Bone marrow (tissue), 2 donors: Measurements from ENCODE around the gene SMPDL3B.

ENCODE experiments used
- DNase-seq, 2 donors: peaks; one replicate each; lab custom pipeline; 2025; lab: John Stamatoyannopoulos, UW

SMPDL3B gene, protein sequence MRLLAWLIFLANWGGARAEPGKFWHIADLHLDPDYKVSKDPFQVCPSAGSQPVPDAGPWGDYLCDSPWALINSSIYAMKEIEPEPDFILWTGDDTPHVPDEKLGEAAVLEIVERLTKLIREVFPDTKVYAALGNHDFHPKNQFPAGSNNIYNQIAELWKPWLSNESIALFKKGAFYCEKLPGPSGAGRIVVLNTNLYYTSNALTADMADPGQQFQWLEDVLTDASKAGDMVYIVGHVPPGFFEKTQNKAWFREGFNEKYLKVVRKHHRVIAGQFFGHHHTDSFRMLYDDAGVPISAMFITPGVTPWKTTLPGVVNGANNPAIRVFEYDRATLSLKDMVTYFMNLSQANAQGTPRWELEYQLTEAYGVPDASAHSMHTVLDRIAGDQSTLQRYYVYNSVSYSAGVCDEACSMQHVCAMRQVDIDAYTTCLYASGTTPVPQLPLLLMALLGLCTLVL

DNA sequence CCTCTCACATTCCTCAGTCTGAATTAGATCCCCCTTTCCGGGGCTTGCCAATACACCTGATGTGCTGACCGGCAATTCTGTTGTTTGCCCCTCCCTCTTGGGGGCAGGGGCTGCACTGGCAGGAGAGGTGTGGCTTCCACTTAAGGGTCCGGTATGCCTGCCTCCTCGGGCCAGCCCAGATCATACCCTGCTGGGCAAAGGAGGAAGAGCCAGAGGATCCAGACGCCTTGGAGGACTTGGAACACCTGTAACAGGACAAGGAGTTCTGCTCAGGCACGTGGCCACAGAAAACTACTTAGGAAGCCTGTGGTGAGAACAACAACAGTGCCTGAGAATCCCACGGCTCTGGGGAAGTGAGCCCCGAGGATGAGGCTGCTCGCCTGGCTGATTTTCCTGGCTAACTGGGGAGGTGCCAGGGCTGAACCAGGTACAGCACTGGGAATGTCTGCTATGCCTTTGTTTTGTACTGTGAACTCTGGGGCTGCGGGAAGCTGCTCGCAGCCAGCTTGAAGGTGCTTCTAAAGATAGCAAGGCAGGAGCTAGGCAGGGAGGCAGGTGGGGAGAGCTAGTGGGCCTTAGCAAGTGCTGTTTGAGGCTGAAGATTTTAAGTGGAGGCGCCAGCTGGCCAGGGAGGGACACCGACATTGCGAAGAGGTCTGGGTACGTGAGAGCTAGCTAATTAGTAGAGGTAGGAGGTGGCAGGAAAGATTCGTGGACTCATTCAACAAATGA is at the start of gene SMPDL3B:
SMPDL3B (plus strand) TSS at position 183 of the 732 bp plus-strand sequence; CDS start at position 367, 184 bp downstream.
- DNase-seq, result no peak

DNA sequence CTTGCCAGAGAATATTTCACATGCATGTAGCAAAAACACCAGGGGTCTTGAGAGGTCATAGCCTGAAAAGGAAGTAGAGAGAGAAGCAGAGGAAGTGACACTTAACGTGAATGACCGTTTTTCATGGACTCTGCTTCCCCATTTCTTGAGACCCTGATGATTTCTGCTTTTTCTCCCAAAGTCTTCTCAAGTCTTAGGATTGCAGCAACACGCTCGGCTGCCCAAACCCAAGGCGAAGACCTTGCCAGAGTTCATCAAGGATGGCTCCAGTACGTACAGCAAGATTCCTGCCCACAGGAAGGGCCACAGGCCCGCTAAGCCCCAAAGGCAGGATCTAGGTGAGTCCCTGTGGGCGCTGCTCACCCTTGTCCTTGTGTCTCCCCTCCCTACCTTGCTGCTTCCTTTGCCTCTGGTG is 49.7 kb upstream of the SMPDL3B start:
- DNase-seq, result peak; percentile 3 to 55

DNA sequence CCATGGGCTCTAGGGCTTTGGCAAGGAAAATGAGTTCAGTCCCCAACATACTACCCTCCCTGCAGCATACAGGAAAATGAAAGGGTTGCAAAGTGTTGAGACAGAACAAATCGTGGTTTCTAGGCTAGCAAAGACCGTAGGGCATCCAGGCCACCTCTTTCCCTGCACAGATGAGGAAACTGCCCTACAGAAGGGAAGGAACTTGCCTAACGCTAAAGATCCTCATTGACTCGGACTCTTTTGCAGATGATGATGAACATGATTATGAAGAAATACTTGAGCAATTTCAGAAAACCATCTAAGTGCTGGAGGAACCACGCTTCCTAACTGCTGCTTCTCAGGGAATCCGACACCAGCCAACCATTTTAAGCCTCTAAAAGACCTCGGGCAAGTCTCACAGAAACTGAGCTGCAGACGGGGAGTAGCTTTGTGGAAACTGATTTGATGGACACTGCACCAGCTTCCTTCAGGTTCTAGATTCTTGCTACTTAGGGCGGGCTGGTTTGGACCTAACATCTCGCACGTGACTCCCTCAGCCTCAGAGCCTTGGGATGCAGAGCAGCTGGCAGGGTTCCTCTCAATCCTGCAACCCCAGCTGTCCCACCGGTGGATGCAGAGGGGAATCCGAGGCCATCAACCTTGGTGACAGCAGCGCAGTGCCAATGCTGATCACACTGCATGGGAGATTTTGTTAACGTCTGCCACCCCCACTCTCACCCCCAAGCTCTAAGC is 49.0 kb upstream of the SMPDL3B start:
- peak in 1 of 2 donors; percentile 55 for DNase-seq

DNA sequence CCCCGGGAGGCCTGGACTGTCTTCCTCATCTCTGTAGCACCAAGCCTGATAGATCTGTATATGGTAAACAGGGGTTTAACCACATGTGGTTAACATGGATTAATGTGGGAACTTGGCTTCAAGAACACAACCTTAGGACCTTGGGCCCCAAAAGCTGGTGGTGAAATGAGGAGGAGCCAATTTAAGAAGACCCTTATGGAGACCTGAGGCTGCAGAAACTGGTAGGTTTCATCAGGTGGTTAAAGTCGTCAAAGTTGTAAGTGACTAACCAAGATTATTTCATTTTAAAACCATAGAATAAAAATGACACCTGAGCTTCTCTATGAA is 48.5 kb upstream of the SMPDL3B start:
- DNase-seq, result no peak

DNA sequence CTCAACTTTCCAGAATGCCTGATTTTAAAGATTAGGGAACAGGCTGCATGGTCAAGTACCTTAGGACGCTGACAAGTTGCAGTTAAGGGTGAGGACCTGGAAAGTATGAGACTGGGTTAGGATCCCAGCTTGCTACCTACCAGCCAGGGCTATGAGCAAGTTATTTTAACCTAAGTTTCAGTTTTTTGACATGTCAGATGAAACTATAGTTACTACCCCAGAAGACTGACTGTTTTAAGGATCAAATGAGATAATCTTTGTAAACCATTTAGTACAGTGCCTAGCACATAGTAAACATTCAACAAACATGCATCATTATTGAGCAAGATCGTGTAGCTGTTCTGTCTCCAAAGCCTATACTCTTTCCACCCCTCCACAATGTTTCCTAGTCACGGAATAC is 48.1 kb upstream of the SMPDL3B start:
- DNase-seq, result no peak

DNA sequence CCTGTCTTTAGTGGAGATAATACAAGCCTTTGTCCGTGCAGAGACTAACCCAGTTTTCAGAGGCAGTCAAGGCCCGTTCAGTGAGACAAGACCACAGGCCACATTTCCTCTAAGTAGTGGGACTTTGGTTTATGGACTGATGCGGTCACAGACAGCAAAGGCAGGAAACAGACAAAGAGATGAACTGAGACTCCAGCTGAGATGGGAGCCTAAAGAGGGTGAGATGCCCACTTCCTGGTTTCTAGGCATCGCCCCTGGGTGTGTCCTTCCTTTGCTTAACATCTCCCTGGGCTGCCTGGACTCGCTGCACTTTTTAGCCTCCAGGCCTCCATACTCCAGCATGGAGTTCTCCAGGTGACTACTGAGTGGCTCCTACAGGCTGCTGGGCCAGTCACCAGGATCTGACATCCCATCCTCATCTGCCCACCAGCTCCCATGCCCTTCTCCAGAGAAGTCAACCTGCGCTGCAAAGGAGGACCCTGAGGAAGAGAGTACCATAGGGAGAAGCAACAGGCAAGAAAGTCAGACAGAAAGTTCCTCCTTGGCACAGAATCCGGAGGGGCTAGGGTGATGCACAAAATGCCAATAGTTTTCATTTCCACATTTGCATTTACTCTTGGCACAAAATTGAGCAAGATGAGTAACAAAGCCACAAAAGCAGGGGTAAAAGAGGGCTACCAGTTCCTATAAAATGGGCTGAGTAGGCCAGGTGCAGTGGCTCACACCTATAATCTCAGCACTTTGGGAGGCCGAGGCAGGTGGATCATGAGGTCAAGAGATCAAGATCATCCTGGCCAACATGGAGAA is 47.4 kb upstream of the SMPDL3B start:
- DNase-seq, result peak in 1 of 2 donors; percentile 75

DNA sequence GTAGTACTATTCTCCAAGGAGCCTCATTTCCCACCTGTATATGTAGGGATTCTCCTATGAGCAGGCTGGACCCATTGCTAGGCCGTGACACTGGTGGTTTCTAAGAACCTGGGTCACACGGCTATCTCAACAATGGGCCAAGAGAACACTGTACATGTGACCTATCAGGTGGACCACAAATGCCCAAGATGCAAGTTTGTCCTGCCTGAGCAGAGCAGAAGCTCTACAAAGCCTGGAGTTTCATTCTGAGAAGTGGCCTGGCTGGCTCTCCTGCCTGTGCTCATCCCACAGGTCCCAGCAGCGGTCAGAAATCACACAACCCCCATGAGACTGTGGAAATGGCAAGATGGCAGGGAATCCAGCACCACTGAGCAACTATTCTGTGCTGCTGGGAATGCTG is 45.3 kb upstream of the SMPDL3B start:
- no peak for DNase-seq

DNA sequence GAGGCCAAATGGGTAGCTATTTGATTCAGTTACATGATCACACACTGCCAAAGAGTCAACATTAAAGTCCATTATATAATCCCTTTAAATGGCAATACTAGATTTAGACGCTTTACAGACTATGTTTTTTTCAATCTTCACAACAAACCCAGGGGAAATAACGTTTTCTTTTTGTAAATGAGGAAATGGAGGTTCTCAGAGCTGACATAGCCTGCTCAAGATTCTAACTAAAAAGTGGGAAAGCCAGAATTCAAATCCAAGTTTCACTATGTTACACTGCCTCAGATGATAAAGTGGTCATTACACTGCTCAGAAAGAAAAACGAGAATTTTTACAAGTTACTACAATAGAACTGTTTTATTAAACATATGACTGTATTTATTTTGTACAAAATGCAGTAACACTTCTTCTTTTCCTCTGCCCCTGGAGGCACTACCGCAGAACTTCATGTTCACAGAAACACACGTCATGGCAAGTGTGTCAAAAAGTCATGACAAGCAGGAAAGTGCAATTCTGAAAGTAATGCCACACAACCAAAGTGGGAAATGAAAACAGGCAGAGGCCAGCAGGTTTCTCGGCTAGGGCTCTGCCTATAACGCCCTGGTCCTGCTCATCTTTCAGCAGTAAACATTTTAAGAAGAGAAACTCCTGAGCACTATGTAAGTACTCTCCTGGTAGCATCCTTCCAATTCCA is 43.5 kb upstream of the SMPDL3B start:
- DNase-seq, result peak in 1 of 2 donors; percentile 66

DNA sequence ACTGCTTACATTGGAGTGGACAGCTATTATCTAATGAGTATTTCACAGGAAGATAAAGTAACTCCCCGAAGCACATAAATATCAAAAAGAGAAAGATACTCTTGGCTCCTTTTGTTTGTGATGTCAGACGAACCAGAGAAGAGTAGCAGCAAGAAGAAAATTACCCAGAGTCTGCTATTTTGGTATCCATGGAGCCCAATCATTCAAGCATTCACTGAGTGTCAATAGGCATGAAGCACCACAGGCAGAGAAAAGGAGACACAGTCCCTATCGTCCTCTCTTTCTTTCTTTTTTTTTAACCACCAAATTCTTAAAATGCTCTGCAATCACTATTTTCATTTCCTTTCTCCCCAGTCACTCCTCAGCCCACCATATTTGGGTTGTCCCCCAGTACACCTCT is 40.3 kb upstream of the SMPDL3B start:
- DNase-seq, result no peak

DNA sequence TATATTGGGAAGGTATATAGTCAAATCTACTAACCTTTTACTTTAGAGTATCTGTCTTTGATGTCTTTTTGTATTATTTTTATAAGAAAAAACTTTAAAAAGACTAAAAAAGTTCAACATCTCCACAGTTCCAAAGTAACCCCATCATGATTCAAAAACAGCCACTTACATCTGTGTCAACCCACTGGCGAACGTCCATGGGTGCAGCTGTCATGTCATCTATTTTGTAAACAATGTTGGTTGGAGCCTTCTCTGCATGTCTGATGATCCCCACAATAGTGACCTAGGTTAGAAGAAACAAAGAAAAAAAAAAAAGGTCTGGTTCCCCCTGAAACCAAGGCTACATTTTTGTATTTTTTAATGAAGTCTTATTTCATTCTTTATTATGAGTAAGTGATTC is 28.0 kb upstream of the SMPDL3B start:
- no peak for DNase-seq

DNA sequence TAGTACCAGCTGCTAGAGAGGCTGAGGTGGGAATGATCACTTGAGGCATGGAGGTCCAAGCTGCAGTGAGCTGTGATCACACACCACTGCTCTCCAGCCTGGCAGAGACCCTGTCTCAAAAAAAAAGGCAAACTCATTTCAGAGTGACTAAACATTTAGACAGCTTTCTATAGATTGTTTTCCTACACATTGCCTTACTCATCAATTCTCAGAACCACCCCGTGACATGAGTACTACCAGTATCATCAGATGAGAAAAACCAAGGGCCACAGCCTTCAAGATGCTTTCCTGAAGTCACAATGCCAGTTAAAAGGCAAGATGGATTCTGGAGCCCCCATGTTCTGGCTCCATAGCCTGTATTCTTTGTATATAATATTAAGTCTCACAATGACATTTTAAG is 22.4 kb upstream of the SMPDL3B start:
- DNase-seq, result no peak

DNA sequence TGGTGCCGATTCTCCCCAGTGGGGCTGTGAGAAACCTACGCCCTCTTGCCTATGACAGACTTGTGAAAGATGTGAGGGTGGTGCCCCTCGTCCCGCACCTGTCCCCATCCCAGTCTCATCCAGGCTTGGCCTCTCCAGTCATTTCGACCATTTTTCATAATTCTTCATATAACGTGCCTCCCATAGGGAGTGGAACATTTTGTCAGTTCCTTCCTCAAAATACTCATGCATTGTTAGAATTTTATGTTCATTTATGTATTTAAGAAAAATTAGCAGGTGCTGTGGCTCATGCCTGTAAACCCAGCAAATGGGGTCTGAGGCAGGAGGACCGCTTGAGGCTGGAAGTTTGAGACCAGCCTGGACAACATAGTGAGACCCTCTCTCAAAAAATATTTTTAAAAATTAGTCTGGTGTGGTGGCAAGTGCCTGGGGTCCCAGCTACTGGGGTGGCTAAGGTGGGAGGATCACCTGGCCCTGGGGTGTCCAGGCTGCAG is 19.7 kb upstream of the SMPDL3B start:
- DNase-seq, result no peak

DNA sequence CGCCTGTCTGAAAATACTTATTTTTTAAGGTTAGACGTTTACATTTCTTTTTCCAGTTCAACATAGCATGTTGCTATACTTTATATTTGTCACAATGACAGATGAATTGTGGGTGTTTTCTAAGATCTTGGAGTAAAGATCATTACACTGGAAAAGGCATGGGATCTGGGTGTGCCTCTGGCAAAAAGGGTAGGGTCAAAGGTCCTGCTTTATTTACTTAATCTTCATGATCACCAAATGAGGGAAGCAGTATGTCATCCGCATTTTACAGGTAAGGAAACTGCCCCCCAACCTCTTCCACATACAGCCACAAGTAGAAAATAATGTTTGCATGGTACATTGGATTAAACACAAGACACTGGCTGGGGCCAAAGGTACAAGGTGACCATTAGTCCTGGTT is 12.5 kb upstream of the SMPDL3B start:
- no peak for DNase-seq

DNA sequence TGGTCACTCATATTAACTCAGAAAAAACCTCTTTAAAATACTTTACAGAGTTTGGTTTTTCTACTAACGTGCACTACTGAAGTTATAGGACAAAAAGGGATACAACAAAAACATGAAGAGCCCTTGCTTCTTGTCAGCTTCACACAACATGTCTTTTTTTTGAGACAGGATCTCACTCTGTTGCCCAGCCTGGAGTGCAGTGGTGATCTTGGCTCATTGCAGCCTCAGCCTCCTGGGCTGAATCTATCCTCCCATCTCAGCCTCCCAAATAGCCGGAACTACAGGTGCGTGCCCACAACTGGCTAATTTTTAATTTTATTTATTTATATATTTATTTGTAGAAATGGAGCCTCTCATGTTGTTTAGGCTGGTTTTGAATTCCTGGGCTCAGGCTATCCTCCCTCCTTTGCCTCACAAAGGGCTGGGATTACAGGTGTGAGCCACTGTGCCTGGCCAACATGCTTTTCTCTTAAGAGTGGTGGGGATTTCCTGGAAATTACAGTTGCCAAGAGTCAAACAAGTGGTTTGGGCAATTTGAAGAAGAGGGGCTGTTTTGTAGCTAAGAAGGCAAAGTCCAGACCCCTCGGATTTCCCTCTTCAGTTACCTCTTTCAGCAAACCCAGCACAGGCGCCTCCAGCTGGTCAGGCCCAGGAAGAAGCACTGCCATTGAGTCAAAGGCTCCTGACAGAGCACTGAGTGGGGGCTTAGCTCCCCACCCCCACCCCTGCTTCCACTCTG is 6.4 kb upstream of the SMPDL3B start:
- DNase-seq, result no peak

DNA sequence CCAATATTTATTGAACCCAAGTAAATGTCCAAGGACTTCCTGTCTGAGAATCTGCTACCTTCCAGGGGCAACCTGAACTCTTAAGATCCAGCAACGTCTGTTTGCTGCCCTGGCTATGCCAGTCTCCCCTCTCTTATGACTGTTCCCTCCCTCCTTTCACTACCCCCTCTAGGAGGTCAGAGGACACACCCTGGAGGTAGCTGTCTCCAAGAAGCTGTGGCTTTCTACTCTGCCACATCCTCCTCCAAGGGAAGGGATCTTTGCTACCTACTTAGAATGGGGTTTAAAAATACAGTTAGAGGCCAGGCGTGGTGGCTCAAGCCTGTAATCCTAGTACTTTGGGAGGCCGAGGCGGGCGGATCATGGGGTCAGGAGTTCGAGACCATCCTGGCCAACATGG is 3.6 kb upstream of the SMPDL3B start:
- no peak for DNase-seq

DNA sequence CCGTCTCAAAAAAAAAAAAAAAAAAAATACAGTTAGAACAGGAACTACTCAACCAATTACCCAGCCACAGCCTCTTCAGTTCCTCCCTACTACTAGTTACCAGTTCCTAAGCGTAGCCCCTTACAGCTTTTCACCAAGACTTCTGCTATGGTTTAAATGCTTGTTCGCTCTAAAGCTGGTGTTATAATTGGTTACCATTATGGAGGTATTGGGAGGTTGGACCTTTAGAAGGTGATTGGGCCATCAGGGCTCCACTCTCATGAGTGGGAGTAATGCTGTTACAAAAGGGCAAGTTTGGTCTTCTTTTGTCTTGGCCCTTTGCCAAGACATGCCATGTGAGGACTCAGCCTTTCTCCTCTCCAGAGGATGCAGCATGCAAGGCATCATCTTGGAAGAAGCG is 3.0 kb upstream of the SMPDL3B start:
- DNase-seq, result peak in 1 of 2 donors; percentile 20

DNA sequence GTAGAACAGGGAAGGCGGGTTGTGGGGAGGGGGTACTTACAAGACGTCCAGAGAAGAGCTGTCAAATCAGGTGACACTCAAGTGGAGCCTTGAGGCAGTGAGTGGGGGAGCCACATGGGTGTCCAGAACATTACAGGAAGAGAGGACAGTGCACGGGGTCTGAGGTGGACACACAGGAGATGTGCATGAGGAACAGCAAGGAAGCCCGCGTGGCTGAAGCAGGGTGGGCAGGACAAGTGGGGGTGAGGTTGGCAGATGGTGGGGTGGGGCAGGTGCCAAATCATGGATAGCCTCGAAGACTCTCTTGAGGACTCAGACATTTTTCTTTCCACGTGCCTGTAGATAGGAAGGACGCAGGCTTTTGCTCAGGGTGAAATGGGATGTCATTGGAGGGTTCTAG is 921 bp downstream of the SMPDL3B start:
- DNase-seq, result no peak

DNA sequence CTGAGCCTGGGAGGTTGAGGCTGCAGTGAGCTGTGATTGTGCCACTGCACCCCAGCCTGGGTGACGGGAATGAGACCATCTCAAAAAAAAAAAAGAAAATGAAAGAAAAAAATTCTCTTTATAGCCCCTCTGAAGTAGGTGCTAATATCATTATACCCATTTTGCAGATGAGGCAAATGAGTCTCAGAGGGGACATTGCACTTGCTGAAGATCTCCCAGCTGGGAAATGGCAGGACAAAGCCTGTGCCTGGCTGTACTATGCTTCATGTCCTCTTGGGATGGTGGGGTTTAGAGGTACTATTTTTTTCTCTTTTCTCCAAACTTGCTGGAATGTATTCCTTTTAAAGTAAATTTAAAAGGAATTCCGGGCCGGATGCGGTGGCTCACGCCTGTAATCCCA is 1.6 kb downstream of the SMPDL3B start:
- DNase-seq, result no peak

DNA sequence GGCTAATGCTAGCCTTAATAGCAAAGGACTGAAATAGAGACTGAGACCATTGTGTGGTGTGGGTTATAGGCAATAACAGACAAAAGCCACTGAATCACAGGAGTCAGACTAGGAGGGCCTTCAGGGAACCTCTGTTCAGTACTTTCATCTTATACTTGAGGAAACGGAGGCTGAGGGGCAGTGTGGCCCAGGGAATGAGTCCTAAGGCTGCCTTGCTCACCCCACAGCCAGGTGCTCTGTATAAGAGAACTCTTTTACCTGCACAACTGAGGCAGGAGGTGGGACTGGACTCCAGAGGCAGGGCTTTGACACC is 2.7 kb downstream of the SMPDL3B start:
- no peak for DNase-seq

DNA sequence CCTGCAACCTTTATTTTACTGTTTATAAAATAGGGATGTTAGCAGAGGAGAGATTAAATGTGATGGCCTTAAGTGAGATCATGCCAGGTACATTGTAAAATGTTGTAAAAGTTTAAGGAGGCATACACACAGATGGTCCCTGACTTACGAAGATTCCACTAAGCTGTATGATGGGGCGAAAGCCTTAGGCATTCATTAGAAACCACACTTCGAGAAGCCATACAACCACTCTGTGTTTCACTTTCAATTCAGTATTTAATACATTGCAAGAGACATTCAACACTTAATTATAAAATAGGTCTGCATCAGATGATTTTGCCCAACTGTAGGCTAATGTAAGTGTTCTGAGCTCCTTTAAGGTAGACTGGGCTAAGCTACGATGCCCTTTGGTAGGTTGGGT is 3.7 kb downstream of the SMPDL3B start:
- no peak for DNase-seq

DNA sequence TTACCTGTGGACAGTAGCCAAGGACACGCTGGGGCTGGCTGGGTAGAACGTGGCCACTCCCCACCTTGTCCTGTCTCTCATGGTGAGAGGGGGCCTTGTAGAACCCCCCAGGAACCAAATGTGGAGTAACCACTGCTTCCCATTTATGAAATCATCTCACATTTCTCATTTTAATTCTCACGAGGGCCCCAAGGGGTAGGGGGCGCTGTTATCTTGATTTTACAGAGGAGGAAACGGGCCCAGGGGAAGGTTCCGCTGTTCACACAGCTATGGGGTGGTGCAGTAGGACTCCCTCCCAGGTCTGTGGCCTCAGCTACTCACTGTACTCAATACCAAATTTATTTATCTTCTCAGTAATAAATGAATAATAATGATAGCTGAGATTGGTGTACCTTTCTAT is 5.5 kb downstream of the SMPDL3B start:
- peak; percentile 22 to 35 for DNase-seq
